ENCODE measurements around the gene STX8. TPM values are rescaled to one million over a fixed set of nuclear protein-coding genes. Genes with fewer than 3 reads are reported as not detected.
A peak's percentile ranks its signal among the peaks of the same experiment; 100 is the strongest.
"Not testable (repeated sequence)": the region's sequence is repeated elsewhere in the genome, so short reads cannot be mapped to it uniquely, and the experiment has no call there.

Gene STX8
- total RNA-seq, 1 experiment from 2014 or later: 103 TPM

DNA sequence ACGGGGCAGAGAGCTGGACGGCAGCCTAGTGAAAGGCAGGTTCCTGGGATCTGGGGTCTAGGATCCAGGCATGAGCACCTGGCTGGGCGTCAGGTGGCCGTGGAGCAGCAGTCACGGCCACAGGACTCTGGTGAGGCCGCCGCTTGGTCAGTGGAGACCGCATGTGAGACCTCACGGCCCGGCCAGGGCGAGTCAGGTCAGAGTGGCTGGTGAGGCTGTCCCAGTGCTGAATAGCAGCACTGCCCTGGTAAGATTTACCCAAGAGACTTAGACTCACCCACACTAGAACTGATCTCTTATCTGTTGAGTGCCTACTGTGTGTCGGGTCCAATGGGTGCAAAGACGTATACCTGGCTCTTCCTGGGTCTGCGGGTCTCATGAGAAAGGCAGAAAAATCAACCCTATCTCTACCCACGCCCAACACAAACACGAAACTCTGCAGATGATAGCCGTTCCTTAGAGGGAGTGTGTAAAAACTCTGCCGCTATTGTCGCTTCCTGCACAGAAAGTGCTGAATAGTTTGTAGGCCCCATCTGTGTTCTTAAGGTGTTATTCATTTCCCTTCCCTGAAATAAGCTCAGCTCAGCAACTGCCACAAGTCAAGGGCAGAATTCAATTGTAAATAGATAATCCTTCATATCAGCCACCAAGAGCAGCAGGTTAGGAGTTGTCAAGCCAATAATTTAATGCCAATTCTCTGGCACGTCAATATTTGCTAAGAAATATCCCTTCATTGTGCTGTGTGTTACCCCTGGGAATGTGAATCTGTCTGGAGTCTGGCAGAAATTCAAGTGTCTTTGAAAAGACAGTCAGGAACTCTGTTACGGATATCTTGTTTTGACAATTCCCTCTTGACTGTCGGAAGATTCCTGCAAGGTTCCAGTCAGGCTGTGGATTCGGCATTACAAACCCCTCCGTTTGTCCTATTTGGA lies 314.3 kb downstream of the STX8 start:
- Histone ChIP-seq H3K4me3 (no peak overlapping the region), H3K27me3 (no peaks in the 10 kb centered on the region), H3K36me3 (no peaks in the 10 kb centered on the region), H3K9me3 (no peaks in the 10 kb centered on the region)
- no peak for DNase-seq

DNA sequence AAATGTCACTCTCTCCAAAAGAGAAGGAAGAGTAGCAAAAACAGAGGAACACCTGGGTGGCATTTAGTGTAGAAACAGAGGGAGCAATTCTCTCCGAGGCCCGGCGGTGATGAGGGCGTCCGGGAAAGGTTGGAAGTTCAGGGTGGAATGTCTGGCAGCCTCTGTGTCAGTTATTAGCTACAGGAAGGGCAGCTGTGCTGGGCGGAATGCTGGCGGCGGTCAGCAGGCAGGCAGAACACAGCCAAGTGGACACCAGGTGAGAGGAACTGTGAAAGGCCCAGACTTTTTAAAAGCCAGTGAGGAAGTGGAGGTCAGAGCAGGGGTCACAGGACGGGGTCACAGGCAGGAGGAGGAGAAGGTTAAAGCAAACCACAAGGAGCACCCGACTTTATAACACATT lies 316.2 kb downstream of the STX8 start:
- DNase-seq: no peak

DNA sequence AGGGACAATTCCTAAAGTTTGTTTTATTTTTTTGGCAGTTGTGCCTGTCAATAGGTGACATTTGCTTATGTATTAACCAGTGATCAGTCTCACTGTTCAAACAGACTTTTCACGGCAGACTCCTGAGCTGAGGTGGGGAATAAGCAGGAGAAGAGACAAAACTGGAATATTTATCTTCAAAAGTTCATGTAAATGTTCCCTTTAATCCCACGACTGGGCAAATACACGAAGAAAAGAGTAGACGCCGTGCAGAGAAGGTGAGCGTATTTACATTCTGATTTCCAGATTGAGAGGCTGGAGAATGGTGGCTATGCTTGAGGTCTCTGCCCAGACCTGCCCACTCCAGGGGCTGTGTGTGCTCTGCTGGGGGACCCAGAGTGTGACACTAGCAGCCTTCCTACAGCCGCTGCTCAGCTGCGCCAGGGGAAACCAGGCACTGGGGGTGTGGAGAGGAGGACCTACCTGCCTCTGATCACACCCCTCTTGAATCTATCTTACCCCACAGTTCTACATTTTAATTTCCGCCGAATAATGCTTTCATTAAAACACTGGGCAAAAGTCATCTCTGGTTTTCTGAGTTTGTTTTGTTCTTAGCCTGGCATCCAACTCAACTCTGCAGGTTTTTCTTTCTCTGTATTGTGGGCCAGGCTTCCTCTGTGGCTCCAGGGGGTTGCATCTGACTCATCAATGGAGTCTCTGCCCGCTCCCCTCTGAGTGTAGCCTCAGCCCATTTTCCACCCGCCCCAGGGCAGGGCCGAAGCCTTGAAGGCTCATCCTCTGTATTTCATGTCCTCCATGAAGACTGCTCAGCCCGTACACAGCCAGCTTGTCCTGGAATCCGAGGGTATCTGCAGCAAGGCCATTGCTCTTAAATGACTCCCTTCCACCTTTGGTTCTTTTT lies 317.3 kb downstream of the STX8 start:
- Histone ChIP-seq H3K4me3 (no peak overlapping the region), H3K36me3 (no peaks in the 10 kb centered on the region), H3K9me3 (no peaks in the 10 kb centered on the region), H3K27me3 (no peaks in the 10 kb centered on the region)
- peak; percentile 52 for DNase-seq

More for the DNA sequence above, 316.2 kb downstream of the STX8 start:
- Histone ChIP-seq H3K4me3 (no peak overlapping the region), H3K36me3 (no peaks in the 10 kb centered on the region), H3K9me3 (no peaks in the 10 kb centered on the region), H3K27me3 (no peaks in the 10 kb centered on the region)

DNA sequence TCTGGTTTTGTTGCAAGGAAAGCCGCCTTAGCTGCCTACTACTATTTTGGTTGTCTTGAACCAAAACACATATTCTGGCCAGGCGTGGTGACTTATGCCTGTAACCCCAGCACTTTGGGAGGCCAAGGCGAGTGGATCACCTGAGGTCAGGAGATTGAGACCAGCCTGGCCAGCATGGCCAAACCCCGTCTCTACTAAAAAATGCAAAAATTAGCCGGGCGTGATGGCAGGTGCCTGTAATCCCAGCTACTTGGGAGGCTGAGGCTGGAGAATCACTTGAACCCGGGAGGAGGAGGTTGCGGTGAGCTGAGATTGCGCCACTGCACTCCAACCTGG lies 318.0 kb downstream of the STX8 start:
- not testable (repeated sequence) for H3K4me3 ChIP-seq, H3K36me3 ChIP-seq, H3K9me3 ChIP-seq, H3K27me3 ChIP-seq, DNase-seq

DNA sequence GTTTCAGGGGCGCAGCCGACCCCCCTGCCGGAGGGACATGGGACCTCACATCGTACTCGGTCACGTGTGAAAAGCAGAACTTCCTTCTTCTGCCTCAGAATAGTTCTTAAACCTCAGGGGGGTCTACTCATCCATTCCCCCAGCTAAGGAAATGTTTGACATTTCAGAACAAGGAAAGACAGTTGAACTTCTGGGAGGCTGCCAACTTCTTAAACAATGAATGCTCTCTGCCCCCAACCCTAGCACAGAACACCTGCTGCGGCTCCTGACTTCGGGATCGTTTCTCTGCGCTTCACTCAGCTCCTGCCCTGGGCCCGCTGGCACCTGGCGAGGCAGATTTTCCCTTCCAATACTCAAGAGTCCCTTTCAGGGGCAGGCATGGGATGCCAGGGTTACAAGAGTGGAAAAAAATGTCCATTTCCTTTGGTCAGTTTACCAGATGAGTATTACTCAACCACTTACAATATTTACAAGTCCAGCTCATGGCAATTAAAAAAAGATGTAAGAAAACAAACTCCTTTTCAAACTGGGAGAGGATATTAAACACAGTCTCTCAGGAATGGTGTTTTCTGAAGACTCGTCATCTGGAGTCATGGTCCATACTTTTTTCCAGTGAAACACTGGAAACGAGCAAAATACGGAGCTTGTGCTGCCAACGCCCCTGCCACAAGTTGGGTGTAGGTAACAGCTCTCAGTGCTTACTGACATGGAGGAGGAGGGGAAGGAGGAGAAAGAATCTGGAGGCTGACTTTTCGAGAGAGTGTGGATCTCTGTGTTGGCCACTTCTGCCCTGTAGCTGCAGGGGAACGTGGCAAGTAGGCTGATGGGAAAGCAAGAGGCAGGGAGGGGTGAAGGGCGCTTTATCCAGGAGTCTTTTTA lies 318.6 kb downstream of the STX8 start:
- peak; percentile 49 for DNase-seq
- Histone ChIP-seq H3K27me3 (no peaks in the 10 kb centered on the region), H3K4me3 (no peak overlapping the region), H3K9me3 (no peaks in the 10 kb centered on the region), H3K36me3 (no peaks in the 10 kb centered on the region)

DNA sequence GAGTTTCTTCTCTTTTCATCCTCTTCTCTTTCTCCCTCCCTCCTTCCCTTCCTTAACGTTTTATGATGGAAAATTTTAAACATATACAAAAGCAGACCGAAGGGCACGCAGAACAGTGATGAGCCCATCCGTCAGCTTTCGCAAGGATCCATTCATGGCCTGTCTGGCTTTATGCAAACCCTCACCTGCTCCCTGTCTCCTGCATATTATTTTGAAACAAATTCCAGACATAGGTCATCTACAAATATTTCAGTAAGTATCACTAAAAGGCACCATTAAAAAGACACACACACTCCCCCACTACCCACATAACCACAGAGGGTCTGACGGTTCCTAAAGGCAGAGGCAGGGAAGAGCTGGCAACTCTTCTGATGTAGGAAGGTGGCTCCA lies 319.3 kb downstream of the STX8 start:
- Histone ChIP-seq H3K9me3 (no peaks in the 10 kb centered on the region), H3K4me3 (no peak overlapping the region), H3K36me3 (no peaks in the 10 kb centered on the region), H3K27me3 (no peaks in the 10 kb centered on the region)
- no peak for DNase-seq

DNA sequence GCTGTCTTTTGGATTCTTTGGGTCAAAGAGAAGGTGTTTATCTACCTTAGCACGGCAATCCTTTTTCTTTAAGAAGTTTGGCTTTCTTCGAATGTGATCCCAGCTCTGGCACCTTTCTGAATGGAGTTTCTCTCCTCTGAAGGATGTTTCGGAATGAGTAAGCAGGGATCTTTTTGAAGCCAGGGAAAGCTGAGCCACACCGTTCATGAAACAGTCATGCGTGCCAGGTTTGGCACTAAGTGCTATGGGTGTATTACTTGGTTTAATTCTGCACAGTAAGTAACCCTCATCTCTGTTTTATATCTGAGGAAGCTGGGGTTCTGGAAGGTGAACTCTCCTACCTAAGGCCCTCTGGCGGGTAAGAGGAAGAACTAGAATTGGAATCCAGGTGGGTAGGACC lies 319.8 kb downstream of the STX8 start:
- H3K27me3 ChIP-seq: no peaks in the 10 kb centered on the region
- H3K9me3 ChIP-seq: no peaks in the 10 kb centered on the region
- H3K36me3 ChIP-seq: no peaks in the 10 kb centered on the region
- H3K4me3 ChIP-seq: no peak overlapping the region
- DNase-seq: peak; percentile 86

DNA sequence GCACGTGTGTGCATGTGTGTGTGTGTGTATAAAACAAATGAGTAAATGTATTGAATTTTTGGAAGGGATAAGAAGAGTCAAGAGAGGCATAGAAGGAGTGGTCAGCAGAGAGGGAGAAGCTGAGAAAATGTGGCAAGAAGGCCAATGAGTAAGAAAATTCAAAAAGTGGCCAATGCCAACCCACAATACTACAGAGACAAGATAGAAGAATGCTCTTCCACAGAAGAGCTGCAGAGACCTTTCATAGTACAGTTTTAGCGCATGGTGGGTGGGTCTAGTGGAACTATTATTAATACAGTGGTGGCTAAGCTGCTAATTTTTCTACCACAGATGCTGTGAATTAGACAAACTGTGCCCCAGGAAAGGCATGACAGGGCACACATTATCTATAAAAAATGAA lies 320.8 kb downstream of the STX8 start:
- no peak overlapping the region for H3K4me3 ChIP-seq
- no peaks in the 10 kb centered on the region for H3K36me3 ChIP-seq
- H3K27me3 ChIP-seq: no peaks in the 10 kb centered on the region
- H3K9me3 ChIP-seq: no peaks in the 10 kb centered on the region
- no peak for DNase-seq

DNA sequence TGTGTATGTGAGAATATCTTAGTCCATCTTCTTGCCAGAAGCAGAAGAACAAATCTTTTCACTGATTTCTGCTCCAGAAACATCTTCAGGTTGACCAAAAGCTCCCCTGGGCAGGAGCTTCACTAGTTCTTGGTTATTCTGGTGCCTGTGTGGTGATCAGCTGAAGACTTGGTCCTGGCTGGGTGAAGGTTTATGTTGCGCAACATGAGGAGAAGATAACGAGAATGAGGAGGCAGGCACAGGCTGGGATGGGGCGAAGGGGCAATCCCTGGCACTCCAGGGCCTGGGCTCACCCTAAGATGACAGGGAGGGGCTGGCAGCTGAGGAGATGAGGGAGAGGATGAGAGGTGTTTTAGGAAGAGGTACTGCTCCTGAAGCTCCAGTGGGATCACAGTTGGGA lies 322.3 kb downstream of the STX8 start:
- Histone ChIP-seq H3K9me3 (no peaks in the 10 kb centered on the region), H3K27me3 (no peaks in the 10 kb centered on the region), H3K4me3 (no peak overlapping the region), H3K36me3 (no peaks in the 10 kb centered on the region)
- no peak for DNase-seq

DNA sequence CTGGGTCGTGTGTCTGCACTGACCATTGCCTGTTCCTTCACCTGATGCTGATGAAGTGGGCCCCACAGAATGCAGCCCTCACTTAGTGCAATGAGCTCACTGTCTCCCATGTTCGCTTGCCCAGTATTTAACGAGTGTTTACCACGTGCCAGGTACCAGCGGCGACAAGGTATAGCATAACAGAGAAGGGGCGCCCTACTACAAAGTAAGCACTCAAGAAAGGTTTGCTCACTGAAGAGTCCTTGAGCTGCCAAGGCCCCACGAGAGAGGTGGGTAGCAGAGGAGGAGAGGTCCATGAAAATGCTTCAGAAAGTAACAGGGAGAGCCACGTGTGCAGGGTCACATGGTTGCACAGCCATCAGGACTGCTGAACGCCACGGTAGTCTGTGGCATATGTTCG lies 324.3 kb downstream of the STX8 start:
- Histone ChIP-seq H3K4me3 (no peak overlapping the region), H3K27me3 (no peaks in the 10 kb centered on the region), H3K9me3 (no peaks in the 10 kb centered on the region), H3K36me3 (no peaks in the 10 kb centered on the region)
- no peak for DNase-seq

DNA sequence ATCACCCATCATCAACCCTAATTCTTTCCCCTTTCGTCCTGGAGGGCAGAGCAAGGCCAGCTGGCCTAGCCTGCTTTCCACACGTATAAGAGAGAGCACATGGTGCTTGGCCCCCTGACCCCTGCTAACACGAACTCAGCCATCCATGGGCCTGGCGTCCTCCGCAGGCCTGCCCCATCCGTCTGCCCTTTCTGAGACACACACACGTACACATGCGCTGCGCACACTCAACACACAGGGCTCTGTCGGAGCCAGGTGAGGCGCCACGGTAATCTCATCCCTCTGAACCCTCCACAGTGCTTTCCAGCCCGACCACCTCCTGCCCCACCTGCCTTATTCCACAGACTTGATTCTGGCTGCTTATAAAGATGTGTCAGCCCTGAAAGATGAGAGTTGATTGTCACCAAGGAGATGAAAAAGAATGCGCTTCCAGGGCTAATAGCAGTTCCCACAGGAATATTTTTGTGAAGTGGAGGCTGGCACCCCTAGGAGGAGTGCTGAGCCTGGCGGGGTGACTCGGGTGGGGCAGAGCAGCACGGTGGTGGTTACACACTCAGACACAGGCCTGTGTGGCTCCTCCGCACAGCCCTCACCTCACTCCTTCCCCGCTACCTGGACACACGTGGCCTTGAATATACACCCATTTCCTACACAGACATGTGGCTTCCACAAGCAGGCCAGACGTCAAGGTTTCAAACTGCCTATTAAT lies 326.2 kb downstream of the STX8 start:
- Histone ChIP-seq H3K4me3 (no peak overlapping the region), H3K9me3 (no peaks in the 10 kb centered on the region), H3K27me3 (no peaks in the 10 kb centered on the region), H3K36me3 (no peaks in the 10 kb centered on the region; the same call in 1 of the 2 replicates)
- DNase-seq: no peak

DNA sequence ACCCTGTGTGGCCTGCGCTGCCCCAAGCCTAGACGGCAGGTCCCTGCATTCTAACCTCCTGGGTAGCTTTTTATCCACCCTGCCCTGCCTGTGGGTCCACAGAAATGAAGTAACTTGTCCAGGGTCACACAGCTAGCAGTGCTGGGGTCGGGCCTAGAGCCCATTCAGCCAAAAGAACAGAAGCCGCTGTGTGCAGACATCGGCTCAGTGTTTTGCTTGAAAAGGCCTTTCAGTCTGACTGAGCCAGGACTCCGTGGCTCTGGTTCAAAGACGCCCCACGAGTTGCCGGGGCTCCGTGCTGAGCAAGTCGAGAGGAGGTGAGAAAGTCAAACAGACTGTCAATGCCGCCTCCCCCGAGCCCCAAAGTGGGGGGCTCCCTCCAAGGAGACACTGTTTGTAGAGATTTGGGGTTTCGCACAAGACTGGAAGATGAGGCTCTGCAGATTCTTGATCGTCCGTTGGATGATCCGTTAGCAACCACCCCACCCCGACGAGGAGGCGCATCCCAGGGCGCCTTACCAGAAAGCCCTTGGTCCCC lies 328.1 kb downstream of the STX8 start:
- Histone ChIP-seq H3K9me3 (no peaks in the 10 kb centered on the region), H3K36me3 (no peaks in the 10 kb centered on the region; the same call in 1 of the 2 replicates), H3K4me3 (no peak overlapping the region), H3K27me3 (no peaks in the 10 kb centered on the region)
- no peak for DNase-seq

DNA sequence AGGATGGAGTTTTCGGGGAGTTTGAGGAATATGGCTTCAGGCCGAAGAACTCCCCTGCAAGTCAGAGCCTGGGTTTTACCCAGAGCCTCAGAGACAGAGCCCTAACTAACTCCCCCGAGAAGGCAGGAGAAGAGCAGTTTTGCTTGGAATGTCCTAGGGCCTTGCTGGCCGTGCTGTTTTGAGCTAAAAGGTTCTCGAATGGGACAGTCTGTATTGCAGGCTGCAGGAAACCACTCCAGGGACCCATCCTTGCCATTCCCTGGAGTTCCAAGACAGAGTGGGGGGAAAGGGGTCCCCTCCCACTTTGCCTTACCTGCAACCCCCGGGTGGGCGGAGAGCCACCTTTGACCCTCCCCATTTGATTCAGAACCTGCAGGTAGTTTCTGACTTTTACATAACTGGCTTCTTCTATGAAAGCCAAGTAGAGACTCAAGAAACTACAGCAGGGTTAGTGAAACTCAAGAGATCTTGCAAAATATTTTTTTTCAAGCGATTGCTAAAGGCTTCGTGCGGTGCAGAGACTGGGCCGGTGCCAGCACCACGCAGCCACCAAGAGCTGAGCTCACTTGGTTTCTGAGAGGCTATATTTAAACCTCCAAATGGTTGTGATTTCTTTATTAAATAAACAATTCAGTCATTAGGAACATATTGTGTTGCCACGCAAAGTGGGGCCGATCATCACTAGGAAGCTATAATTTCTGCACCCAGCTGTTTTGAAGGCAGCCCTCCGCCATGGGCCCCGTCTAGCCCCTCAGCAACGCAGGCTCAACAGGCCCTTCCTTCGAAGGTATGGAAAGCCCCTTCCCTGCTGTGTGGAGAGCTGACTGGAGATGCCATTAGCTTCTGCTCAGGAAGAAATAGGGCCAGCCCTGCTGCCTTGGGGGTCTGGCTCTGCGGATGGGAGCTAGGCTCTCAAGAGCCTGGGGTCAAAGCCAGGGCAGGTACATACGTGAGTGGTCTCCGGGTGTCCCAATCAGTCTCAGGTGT lies 331.3 kb downstream of the STX8 start:
- H3K9me3 ChIP-seq: no peaks in the 10 kb centered on the region
- no peak overlapping the region for H3K4me3 ChIP-seq
- H3K27me3 ChIP-seq: no peaks in the 10 kb centered on the region
- H3K36me3 ChIP-seq: no peaks in the 10 kb centered on the region; the same call in 1 of the 2 replicates
- peak; percentile 82 for DNase-seq

DNA sequence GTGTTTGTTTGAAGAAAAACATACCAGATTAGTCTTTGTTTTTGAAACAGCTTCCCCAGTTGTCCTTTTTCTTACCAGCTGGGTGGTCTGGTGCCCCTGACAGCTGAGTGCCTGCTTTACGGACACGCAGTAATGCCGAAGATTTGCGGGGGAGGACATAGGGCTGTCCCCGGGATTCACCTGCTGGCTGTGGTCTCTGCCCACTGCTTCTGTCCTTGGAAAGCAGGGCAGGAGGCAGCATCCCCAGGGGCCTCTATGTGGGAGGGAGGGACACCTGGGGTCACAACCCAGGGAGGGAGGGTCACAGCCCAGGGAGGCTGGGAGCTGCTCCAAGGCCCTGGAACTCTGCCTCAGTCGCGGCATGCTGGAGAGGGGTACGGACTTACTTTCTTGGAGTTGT lies 332.6 kb downstream of the STX8 start:
- no peaks in the 10 kb centered on the region for H3K9me3 ChIP-seq
- H3K4me3 ChIP-seq: no peak overlapping the region
- no peaks in the 10 kb centered on the region for H3K27me3 ChIP-seq
- no peak for DNase-seq
- no peaks in the 10 kb centered on the region; the same call in 1 of the 2 replicates for H3K36me3 ChIP-seq

DNA sequence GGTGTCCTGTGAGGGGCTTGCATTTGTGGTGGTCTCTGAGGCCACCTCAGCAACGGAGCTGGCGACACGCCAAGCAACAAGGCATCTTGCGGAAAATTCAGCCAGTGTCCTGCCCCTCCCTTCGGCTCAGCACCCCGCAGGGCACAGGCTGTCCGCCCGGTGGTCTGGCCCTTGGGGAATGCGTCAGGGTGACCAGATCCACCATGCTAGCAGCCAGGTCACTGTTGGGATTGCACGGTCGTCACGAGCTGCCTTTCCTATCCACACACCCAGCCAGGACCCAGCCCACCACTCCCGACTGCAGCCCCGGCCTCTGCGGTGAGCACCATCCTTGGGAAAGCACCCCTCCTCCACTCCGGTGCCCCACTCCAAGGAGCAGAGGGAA lies 333.1 kb downstream of the STX8 start:
- Histone ChIP-seq H3K9me3 (no peaks in the 10 kb centered on the region), H3K36me3 (no peaks in the 10 kb centered on the region; the same call in 1 of the 2 replicates), H3K4me3 (no peak overlapping the region), H3K27me3 (no peaks in the 10 kb centered on the region)
- DNase-seq: no peak
